Ishikawa (cell line): ENCODE results near the gene DCXR.

Experiments used
- CEBPB ChIP-seq: IDR thresholded peaks from 2 replicates; pipeline ENCODE4 v1.6.1; 2012
- CREB1 ChIP-seq: IDR thresholded peaks from 2 replicates; pipeline ENCODE4 v1.6.1; 2012; ENCODE audit warnings: low read depth
- EGR1 ChIP-seq: IDR thresholded peaks from 2 replicates; pipeline ENCODE4 v1.6.1; 2012
- EP300 ChIP-seq: IDR thresholded peaks from 2 replicates; pipeline ENCODE4 v1.6.1; 2012; ENCODE audit warnings: borderline replicate concordance
- FOXM1 ChIP-seq: IDR thresholded peaks from 2 replicates; pipeline ENCODE4 v1.6.1; 2012; ENCODE audit warnings: low read depth, borderline replicate concordance
- NFIC ChIP-seq: IDR thresholded peaks from 2 replicates; pipeline ENCODE4 v1.6.1; 2012
- RAD21 ChIP-seq: IDR thresholded peaks from 2 replicates; pipeline ENCODE4 v1.6.1; 2012; ENCODE audit warnings: low read depth
- TAF1 ChIP-seq: IDR thresholded peaks from 2 replicates; pipeline ENCODE4 v1.6.1; 2012; ENCODE audit warnings: low read depth, mild to moderate bottlenecking
- TCF12 ChIP-seq: IDR thresholded peaks from 2 replicates; pipeline ENCODE4 v1.6.1; 2012; ENCODE audit warnings: low read depth
- TEAD4 ChIP-seq: IDR thresholded peaks from 2 replicates; pipeline ENCODE4 v1.6.1; 2012
- YY1 ChIP-seq: IDR thresholded peaks from 2 replicates; pipeline ENCODE4 v1.6.1; 2012; ENCODE audit warnings: low read depth
- ZBTB7A ChIP-seq: IDR thresholded peaks from 2 replicates; pipeline ENCODE4 v1.6.1; 2012; ENCODE audit warnings: low read depth
- TF ChIP-seq, protein P1 (sequence below): IDR thresholded peaks from 2 replicates; pipeline ENCODE4 v1.6.1; 2012
- TF ChIP-seq, protein P2 (sequence below): IDR thresholded peaks from 2 replicates; pipeline ENCODE4 v1.6.1; 2012; ENCODE audit warnings: low read depth, mild to moderate bottlenecking
- TF ChIP-seq, protein P3 (sequence below): IDR thresholded peaks from 2 replicates; pipeline ENCODE4 v1.6.1; 2012

Gene DCXR

DNA sequence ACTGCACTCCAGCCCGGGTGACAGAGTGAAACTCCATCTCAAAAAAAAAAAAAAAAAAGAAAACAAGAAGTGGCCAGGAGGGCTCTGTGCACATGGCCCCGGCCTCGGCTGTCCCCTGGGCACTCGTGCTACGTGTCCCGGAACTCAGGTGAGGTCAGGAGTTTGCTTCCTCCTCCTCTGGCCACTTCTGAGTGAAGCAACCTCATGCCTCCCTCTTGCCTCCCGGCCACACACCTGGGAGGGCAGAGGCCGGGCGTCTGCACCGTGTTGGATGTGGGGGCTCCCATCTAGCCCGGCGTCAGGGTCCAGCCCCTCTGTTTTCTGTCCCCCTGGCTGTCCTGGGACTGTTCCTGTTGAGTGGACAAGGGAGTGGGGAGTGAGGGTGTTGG, 37.9 kb downstream of the DCXR start:
- TF ChIP-seq, protein P1, sequence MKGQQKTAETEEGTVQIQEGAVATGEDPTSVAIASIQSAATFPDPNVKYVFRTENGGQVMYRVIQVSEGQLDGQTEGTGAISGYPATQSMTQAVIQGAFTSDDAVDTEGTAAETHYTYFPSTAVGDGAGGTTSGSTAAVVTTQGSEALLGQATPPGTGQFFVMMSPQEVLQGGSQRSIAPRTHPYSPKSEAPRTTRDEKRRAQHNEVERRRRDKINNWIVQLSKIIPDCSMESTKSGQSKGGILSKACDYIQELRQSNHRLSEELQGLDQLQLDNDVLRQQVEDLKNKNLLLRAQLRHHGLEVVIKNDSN = no peak
- TF ChIP-seq TEAD4 (no peak), EP300 (no peak), TCF12 (no peak), FOXM1 (no peak), TAF1 (no peak), EGR1 (no peak), NFIC (no peak), ZBTB7A (no peak), CEBPB (no peak), CREB1 (no peak), RAD21 (no peak)
- TF ChIP-seq, protein P2, sequence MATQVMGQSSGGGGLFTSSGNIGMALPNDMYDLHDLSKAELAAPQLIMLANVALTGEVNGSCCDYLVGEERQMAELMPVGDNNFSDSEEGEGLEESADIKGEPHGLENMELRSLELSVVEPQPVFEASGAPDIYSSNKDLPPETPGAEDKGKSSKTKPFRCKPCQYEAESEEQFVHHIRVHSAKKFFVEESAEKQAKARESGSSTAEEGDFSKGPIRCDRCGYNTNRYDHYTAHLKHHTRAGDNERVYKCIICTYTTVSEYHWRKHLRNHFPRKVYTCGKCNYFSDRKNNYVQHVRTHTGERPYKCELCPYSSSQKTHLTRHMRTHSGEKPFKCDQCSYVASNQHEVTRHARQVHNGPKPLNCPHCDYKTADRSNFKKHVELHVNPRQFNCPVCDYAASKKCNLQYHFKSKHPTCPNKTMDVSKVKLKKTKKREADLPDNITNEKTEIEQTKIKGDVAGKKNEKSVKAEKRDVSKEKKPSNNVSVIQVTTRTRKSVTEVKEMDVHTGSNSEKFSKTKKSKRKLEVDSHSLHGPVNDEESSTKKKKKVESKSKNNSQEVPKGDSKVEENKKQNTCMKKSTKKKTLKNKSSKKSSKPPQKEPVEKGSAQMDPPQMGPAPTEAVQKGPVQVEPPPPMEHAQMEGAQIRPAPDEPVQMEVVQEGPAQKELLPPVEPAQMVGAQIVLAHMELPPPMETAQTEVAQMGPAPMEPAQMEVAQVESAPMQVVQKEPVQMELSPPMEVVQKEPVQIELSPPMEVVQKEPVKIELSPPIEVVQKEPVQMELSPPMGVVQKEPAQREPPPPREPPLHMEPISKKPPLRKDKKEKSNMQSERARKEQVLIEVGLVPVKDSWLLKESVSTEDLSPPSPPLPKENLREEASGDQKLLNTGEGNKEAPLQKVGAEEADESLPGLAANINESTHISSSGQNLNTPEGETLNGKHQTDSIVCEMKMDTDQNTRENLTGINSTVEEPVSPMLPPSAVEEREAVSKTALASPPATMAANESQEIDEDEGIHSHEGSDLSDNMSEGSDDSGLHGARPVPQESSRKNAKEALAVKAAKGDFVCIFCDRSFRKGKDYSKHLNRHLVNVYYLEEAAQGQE = no peak
- TF ChIP-seq, protein P3, sequence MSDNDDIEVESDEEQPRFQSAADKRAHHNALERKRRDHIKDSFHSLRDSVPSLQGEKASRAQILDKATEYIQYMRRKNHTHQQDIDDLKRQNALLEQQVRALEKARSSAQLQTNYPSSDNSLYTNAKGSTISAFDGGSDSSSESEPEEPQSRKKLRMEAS = no peak

DNA sequence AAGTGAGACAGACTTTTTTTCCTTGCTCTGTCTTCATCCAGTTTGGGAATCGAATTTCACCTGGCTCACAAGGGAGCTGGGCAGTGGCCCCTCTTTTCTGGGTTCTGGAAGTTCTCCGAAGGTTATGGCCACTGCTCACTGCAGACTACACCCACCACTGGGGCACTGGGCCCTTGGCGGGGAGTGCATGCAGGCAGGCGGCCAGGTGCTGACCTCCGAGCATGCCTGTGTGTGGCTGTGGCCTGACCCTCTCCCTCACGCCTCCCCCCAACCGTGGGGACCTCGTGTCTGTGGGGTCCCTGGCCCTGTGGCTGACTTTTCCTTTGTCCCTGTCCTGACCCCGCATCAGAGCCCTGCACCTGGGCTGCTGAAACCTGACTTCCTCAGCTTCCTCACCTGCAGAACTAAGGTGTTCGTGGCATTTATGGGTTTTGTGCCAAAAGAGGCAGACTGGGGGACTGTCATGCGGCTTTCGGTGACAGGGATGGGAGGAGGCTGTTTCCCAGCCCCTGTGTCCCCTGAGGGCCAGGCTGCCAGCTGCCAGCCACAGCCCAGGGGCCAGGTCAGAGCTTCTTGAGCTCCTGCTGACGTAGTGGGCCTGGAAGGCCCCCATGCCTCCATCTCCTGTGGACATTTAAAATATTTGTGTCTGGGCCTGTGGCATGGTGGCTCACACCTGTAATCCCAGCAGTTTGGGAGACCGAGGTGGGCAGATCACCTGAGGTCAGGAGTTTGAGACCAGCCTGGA, 38.6 kb downstream of the DCXR start:
- TF ChIP-seq TEAD4 (no peak), TCF12 (no peak), ZBTB7A (no peak), EGR1 (no peak), NFIC (no peak), RAD21 (no peak), FOXM1 (no peak), CREB1 (no peak), EP300 (no peak), CEBPB (no peak), TAF1 (no peak), YY1 (no peak)
- TF ChIP-seq, protein P2 = no peak
- TF ChIP-seq, protein P1 = no peak
- TF ChIP-seq, protein P3 = no peak

DNA sequence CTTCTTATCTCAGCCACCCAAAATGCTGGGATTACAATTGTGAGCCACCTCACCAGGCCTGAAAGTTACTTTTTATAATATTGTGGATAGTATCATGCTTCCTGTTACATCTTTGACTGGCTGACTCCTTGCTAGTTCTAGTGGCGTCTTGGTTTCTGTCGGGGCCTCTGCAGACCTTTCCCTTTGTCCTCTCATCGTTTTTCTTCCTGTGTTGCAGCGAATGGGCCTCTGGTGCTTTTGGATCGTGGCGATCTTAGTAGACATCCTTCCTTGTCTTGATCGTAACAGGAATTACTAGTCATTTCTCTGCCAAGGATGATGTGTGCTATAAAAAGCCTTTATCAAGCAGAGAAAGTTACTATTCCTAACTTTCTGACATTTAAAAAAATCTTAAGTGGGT, 39.3 kb downstream of the DCXR start:
- TF ChIP-seq RAD21 (no peak), EP300 (no peak), TCF12 (no peak), FOXM1 (no peak), EGR1 (no peak)

DNA sequence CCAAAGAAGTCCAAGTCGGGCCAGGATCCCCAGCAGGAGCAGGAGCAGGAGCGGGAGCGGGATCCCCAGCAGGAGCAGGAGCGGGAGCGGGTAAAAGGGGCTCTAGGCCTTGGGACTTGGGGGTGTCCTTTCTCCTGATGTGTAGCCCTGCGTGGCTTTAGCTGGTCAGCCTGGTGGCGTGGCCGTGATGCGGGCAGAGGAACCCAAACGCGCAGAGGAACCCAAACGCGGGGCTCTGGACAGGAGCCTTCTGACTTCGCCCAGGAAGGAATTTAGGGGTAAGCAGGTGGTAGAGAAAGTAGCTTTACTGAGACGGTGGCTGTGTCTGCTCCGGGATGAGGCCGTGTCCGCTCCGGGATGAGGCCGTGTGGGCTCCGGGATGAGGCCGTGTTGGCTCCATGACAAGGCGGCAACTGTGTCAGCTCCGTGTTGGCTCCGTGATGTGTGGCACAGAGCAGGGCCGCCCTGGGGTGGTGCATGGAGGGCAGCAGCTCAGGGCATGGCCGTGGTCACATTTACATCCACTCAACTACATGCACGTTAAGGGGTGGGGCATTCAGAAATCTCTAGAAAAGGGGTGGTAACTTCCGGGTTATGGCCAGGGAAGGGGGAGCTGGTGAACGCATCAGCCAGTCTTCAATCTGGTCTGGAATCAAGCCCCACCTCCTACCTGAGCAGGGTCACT, 40.6 kb downstream of the DCXR start:
- no peak for TF ChIP-seq RAD21
- no peak for TF ChIP-seq ZBTB7A
- TF ChIP-seq, protein P2 = no peak
- TF ChIP-seq CEBPB = no peak
- no peak for TF ChIP-seq TAF1
- no peak for TF ChIP-seq EGR1
